Mesendoderm (in vitro differentiated cells): Measurements from ENCODE around the gene STPG2.
"Not testable (repeated sequence)": the region's sequence is repeated elsewhere in the genome, so short reads cannot be mapped to it uniquely, and the experiment has no call there.

Source experiments
- DNase-seq: peaks from one replicate; pipeline ENCODE4 v3.0.0; 2013
- H2AK5ac ChIP-seq: 2 replicates; pipeline ENCODE4 v1.6.1; 2013; ENCODE audit warnings: low read length, inconsistent platforms
- H2BK120ac ChIP-seq: 2 replicates; pipeline ENCODE4 v1.6.1; 2013; ENCODE audit warnings: low read depth, mild to moderate bottlenecking, low read length, moderate library complexity, mixed read lengths
- H2BK15ac ChIP-seq: replicated peaks from 2 replicates; pipeline ENCODE4 v1.6.1; 2013; ENCODE audit warnings: low read depth, mild to moderate bottlenecking, moderate library complexity
- H2BK5ac ChIP-seq: 2 replicates; pipeline ENCODE4 v1.6.1; 2013; ENCODE audit warnings: low read length, inconsistent platforms
- H3K18ac ChIP-seq: 2 replicates; pipeline ENCODE4 v1.6.1; 2013; ENCODE audit warnings: mild to moderate bottlenecking, low read length, mixed read lengths
- H3K23ac ChIP-seq: one replicate; pipeline ENCODE4 v1.6.1; 2013; ENCODE audit warnings: low read length
- H3K27ac ChIP-seq: 2 replicates; pipeline ENCODE4 v1.5.1; 2013; ENCODE audit warnings: low read depth, mild to moderate bottlenecking, inconsistent platforms, low read length, moderate library complexity
- H3K27me3 ChIP-seq: 2 replicates; pipeline ENCODE4 v1.6.1; 2013; ENCODE audit warnings: low read length, control low read depth, mild to moderate bottlenecking, inconsistent platforms; ENCODE audit not compliant: insufficient read depth, poor library complexity
- H3K36me3 ChIP-seq: 2 replicates; pipeline ENCODE4 v1.6.1; 2013; ENCODE audit warnings: low read length, inconsistent platforms; ENCODE audit not compliant: control insufficient read depth, insufficient read depth
- H3K4ac ChIP-seq: one replicate; pipeline ENCODE4 v1.6.1; 2013; ENCODE audit warnings: low read depth, mild to moderate bottlenecking, low read length, moderate library complexity
- H3K4me1 ChIP-seq: 2 replicates; pipeline ENCODE4 v1.6.1; 2013; ENCODE audit warnings: low read depth, low read length, inconsistent platforms; ENCODE audit not compliant: control insufficient read depth
- H3K4me2 ChIP-seq: 2 replicates; pipeline ENCODE4 v1.6.1; 2013; ENCODE audit warnings: low read length
- H3K4me3 ChIP-seq: 2 replicates; pipeline ENCODE4 v1.5.1; 2013; ENCODE audit warnings: mild to moderate bottlenecking, low read length
- H3K56ac ChIP-seq: one replicate; pipeline ENCODE4 v1.6.1; 2013; ENCODE audit warnings: low read length
- H3K79me1 ChIP-seq: 2 replicates; pipeline ENCODE4 v1.6.1; 2013; ENCODE audit warnings: low read length, inconsistent platforms
- H3K79me2 ChIP-seq: 2 replicates; pipeline ENCODE4 v1.6.1; 2013; ENCODE audit warnings: mild to moderate bottlenecking, low read length; ENCODE audit not compliant: control insufficient read depth, insufficient read depth
- H3K9ac ChIP-seq: 2 replicates; pipeline ENCODE4 v1.6.1; 2013; ENCODE audit warnings: low read length, inconsistent platforms
- H4K5ac ChIP-seq: one replicate; pipeline ENCODE4 v1.6.1; 2013; ENCODE audit warnings: low read length
- H4K8ac ChIP-seq: one replicate; pipeline ENCODE4 v1.6.1; 2013; ENCODE audit warnings: low read depth, mild to moderate bottlenecking, control low read depth, low read length, moderate library complexity
- WGBS: extraction: QIAGEN DNeasy Blood & Tissue Kit; methylation state at CpG from one replicate; pipeline ENCODE4 v1.1.7; 2013; ENCODE audit warnings: low lambda C conversion rate, missing lambda C conversion rate; ENCODE audit not compliant: insufficient coverage; ENCODE audit errors: extremely low coverage; 5-methylcytosine and 5-hydroxymethylcytosine counted together

Gene STPG2

DNA sequence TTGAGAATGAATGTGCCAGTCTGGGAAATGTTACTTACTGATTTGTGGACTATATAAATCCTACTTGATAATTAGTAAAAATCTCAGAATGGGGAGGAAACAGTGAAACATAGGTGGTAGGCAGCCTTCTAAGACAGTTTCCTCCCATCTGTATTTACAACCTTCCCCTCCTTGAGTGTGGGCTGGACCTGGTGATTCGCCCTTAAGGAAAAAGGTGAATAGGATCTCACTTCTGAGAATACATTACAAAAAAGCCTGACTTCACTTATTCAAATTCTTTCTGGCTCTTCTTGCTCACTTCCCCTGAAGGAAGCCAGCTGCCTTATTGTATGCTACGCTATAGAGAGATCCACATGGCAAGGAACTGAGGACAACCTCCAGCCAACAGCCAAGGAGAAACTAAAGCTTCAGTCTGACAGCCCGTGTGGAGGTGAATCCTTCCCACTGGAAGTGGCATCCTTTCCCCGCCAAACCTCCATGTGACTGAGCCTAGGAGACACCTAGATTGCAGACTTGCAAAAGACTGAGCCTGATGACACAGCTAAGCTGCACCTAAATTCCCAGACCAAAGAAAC is 585.0 kb downstream of the STPG2 start:
- Histone ChIP-seq H3K56ac (no peak overlapping the region), H3K18ac (no peak overlapping the region), H3K79me1 (no peaks in the 10 kb centered on the region), H2BK5ac (no peak overlapping the region), H3K36me3 (no peaks in the 10 kb centered on the region), H3K79me2 (no peaks in the 10 kb centered on the region), H2BK15ac (no peak overlapping the region), H4K8ac (no peak overlapping the region), H3K23ac (no peak overlapping the region), H2BK120ac (no peak overlapping the region), H3K9ac (no peak overlapping the region), H3K4ac (no peak overlapping the region), H4K5ac (no peak overlapping the region), H2AK5ac (no peak overlapping the region), H3K27ac (no peak overlapping the region), H3K4me1 (no peaks in the 10 kb centered on the region), H3K4me3 (no peak overlapping the region), H3K27me3 (no peaks in the 10 kb centered on the region), H3K4me2 (no peak overlapping the region)
- DNase-seq = peak; percentile 41
- no CpG with 5 or more reads among the region's 4 CpGs for WGBS

DNA sequence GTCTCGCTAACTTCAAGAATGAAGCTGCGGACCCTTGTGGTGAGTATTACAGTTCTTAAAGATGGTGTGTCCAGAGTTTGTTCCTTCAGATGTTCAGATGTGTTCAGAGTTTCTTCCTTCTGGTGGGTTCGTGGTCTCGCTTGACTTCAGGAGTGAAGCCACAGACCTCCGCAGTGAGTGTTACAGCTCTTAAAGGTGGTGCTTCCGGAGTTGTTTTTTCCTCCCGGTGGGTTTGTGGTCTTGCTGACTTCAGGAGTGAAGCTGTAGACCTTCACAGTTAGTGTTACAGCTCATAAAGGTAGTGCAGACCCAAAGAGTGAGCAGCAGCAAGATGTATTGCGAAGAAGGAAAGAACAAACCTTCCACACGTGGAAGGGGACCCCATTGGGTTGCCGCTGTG is 592.6 kb downstream of the STPG2 start:
- DNase-seq, H3K27ac ChIP-seq, H3K79me2 ChIP-seq, H3K18ac ChIP-seq, H4K5ac ChIP-seq, H2BK15ac ChIP-seq, H3K4me1 ChIP-seq, H3K36me3 ChIP-seq, H3K56ac ChIP-seq, H3K9ac ChIP-seq, H3K4ac ChIP-seq, H2AK5ac ChIP-seq, H3K4me2 ChIP-seq, H3K23ac ChIP-seq, H3K4me3 ChIP-seq, H4K8ac ChIP-seq, H3K79me1 ChIP-seq, H3K27me3 ChIP-seq, H2BK5ac ChIP-seq, H2BK120ac ChIP-seq: not testable (repeated sequence)
- no CpG with 5 or more reads among the region's 10 CpGs for WGBS

DNA sequence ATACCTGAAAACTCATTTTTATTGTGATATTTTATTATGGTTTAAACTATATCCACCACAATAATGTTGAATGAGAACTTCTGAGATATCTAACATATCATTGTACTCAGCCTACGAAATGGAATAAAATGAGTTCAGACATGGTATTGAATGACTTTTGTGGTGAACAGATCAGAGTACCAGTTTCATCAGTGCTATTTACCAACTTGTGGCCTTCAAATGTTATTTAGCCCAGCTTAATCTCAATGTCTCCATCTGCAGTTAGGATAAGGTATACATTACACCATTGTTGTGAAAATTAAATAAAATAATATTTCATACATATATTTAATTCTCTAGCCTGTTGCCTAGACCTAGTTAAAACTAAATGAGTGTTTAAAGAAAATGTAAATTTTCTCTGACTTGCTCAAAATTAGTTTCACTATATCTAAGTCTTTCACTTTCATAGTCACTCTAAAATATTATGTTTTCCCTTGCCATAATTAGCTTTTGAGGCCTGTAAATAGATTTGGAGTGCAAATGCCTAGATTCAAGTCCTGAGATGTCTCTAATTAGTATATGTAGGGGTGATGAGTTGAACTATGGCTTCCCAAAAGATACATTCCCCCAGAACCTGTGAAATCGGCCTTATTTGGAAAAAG is 594.2 kb downstream of the STPG2 start:
- Histone ChIP-seq H2BK120ac (no peak overlapping the region), H3K23ac (no peak overlapping the region), H3K4me1 (no peaks in the 10 kb centered on the region), H3K9ac (no peak overlapping the region), H3K79me2 (no peaks in the 10 kb centered on the region), H3K56ac (no peak overlapping the region), H4K8ac (no peak overlapping the region), H3K4me3 (no peak overlapping the region), H3K4me2 (no peak overlapping the region), H3K36me3 (no peaks in the 10 kb centered on the region), H2BK5ac (no peak overlapping the region), H3K27ac (no peak overlapping the region), H2BK15ac (no peak overlapping the region), H3K4ac (no peak overlapping the region), H3K79me1 (no peaks in the 10 kb centered on the region), H3K18ac (no peak overlapping the region), H4K5ac (no peak overlapping the region), H3K27me3 (no peaks in the 10 kb centered on the region), H2AK5ac (no peak overlapping the region)
- WGBS = no CpG with 5 or more reads among the region's 2 CpGs
- no peak for DNase-seq

DNA sequence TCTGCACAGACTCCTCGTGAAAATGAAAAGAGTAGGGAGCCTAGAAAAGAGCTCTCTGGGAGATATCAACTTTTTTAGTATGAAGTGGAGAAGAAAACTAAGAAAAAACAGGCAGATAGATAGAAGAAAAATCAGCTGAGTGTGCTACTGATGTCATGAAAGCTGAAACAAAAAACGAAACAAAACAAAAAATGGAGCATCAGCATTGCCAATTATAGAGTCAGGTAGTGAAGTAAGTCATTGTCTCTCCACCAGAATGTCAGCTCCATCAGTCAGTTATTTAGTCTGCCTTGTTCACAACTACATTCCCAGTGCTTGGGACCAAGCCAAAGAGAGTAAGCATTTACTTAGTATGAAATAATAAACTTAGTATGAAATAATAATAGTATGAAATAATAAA is 595.1 kb downstream of the STPG2 start:
- no peaks in the 10 kb centered on the region for H3K36me3 ChIP-seq
- no peak overlapping the region for H3K4me2 ChIP-seq
- no peak overlapping the region for H3K27ac ChIP-seq
- no peak overlapping the region for H4K5ac ChIP-seq
- no peak overlapping the region for H3K4me3 ChIP-seq
- WGBS = no CpG with 5 or more reads among the region's 2 CpGs
- H2BK15ac ChIP-seq = no peak overlapping the region
- H2AK5ac ChIP-seq = no peak overlapping the region
- no peak overlapping the region for H3K56ac ChIP-seq
- no peak overlapping the region for H3K18ac ChIP-seq
- DNase-seq = no peak
- no peaks in the 10 kb centered on the region for H3K79me2 ChIP-seq
- no peak overlapping the region for H4K8ac ChIP-seq
- no peak overlapping the region for H3K4ac ChIP-seq
- no peak overlapping the region for H3K23ac ChIP-seq
- no peaks in the 10 kb centered on the region for H3K4me1 ChIP-seq
- H3K27me3 ChIP-seq = no peaks in the 10 kb centered on the region
- H3K9ac ChIP-seq = no peak overlapping the region
- H2BK5ac ChIP-seq = no peak overlapping the region
- no peaks in the 10 kb centered on the region for H3K79me1 ChIP-seq
- no peak overlapping the region for H2BK120ac ChIP-seq

DNA sequence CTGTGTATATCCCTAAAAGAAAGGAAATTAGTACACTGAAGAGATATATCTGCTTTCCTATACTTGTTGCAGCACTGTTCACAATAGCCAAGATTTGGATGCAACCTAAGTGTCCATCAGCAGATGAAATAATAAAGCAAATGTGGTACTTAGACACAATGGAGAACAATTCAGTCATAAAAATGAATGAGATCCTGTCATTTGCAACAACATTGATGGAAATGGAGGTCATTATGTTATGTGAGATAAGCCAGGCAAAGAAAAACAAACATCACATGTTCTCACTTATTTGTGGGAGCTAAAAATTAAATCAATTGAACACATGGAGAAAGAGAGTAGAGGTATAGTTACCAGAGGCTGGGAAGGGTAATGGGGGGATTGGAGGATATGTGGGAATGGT is 611.9 kb downstream of the STPG2 start:
- Histone ChIP-seq H3K4ac (no peak overlapping the region), H3K27me3 (no peaks in the 10 kb centered on the region), H2BK5ac (no peak overlapping the region), H3K27ac (no peak overlapping the region), H3K23ac (no peak overlapping the region), H4K8ac (no peak overlapping the region), H3K36me3 (no peaks in the 10 kb centered on the region), H3K56ac (no peak overlapping the region), H3K4me2 (no peak overlapping the region), H3K4me1 (no peaks in the 10 kb centered on the region), H2AK5ac (no peak overlapping the region), H2BK15ac (no peak overlapping the region), H2BK120ac (no peak overlapping the region), H3K79me1 (no peaks in the 10 kb centered on the region), H3K4me3 (no peak overlapping the region), H4K5ac (no peak overlapping the region), H3K18ac (no peak overlapping the region), H3K9ac (no peak overlapping the region), H3K79me2 (no peaks in the 10 kb centered on the region)
- DNase-seq = no peak

DNA sequence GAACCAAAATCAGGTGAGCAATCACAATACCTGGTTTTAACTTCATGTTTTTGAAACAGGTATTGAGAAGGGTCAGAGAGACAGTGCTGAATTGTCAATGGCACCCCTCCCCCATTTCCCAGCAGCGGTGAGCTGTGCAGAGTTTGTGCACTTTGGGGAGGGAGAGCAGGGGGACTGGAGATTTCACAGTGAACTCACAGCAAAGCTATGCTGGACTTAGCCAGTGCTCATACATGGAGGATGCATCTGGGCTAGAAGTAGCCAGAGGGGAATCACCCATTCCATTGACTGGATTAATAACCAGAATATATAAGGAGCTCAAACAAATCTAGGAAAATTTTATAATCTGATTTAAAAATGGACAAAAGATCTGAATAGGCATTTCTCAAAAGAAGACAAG is 612.6 kb downstream of the STPG2 start:
- no peaks in the 10 kb centered on the region for H3K27me3 ChIP-seq
- no CpG with 5 or more reads among the region's 1 CpG for WGBS

More for the DNA sequence above, 612.6 kb downstream of the STPG2 start:
- DNase-seq = peak; percentile 1
- H3K9ac ChIP-seq = no peak overlapping the region
- H4K5ac ChIP-seq = no peak overlapping the region
- no peak overlapping the region for H3K4ac ChIP-seq
- no peak overlapping the region for H3K56ac ChIP-seq
- H3K23ac ChIP-seq = no peak overlapping the region
- H3K36me3 ChIP-seq = no peaks in the 10 kb centered on the region
- no peak overlapping the region for H3K27ac ChIP-seq
- no peaks in the 10 kb centered on the region for H3K4me1 ChIP-seq
- no peak overlapping the region for H2BK5ac ChIP-seq
- H3K4me3 ChIP-seq = no peak overlapping the region
- no peak overlapping the region for H2BK15ac ChIP-seq
- H3K79me1 ChIP-seq = no peaks in the 10 kb centered on the region
- no peak overlapping the region for H3K18ac ChIP-seq
- no peak overlapping the region for H2AK5ac ChIP-seq
- H3K79me2 ChIP-seq = no peaks in the 10 kb centered on the region
- H4K8ac ChIP-seq = no peak overlapping the region
- no peak overlapping the region for H3K4me2 ChIP-seq
- no peak overlapping the region for H2BK120ac ChIP-seq
